ENCODE data around the gene CEACAM21.

CEACAM21 gene

DNA sequence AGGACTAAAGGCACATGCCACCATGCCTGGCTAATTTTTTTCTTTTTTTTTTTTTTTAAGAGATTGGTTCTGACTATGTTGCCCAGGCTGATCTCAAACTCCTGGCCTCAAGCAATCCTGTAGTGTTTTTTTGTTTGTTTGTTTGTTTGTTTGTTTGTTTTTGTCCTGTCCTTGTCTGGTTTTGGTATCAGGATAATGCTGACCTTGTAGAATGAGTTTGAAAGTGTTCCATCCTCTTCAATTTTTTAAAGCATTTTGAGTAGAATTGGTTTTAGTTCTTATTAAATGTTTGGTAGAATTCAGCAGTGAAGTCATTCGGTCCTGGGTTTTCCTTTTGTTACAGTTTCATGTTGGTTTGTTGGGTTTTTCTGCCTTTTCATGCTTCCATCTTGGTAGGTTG, 31.7 kb downstream of the CEACAM21 start:
- no peak for DNase-seq (ENCODE audit: low spot score)

DNA sequence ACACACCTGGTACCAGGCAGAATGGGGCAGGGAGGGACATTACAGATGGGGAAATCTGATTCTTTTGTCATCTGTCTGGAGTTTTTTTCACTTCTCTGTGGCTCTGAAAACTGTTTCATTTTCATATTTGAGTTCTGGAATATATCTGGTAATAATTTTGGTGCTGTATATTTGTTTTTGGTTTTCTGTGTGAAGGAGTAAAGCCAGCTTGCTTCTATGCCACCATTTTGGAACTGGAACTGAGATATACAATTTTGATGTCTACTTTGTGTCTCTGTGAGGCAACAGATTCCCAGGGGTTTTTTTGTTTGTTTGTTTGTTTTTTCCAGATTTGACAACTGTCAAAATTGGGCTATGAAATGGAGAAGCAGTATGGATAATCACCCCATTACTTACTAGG, 34.8 kb downstream of the CEACAM21 start:
- TF ChIP-seq, protein P1, sequence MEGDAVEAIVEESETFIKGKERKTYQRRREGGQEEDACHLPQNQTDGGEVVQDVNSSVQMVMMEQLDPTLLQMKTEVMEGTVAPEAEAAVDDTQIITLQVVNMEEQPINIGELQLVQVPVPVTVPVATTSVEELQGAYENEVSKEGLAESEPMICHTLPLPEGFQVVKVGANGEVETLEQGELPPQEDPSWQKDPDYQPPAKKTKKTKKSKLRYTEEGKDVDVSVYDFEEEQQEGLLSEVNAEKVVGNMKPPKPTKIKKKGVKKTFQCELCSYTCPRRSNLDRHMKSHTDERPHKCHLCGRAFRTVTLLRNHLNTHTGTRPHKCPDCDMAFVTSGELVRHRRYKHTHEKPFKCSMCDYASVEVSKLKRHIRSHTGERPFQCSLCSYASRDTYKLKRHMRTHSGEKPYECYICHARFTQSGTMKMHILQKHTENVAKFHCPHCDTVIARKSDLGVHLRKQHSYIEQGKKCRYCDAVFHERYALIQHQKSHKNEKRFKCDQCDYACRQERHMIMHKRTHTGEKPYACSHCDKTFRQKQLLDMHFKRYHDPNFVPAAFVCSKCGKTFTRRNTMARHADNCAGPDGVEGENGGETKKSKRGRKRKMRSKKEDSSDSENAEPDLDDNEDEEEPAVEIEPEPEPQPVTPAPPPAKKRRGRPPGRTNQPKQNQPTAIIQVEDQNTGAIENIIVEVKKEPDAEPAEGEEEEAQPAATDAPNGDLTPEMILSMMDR (IDR thresholded peaks at IDR 0.05; ENCODE audit: extremely low read depth, missing control alignments) = no peak
- no peak for DNase-seq (ENCODE audit: low spot score)

More for the DNA sequence above, 31.7 kb downstream of the CEACAM21 start:
- TF ChIP-seq, protein P1 (IDR thresholded peaks at IDR 0.05; ENCODE audit: extremely low read depth, missing control alignments) = no peak

DNA sequence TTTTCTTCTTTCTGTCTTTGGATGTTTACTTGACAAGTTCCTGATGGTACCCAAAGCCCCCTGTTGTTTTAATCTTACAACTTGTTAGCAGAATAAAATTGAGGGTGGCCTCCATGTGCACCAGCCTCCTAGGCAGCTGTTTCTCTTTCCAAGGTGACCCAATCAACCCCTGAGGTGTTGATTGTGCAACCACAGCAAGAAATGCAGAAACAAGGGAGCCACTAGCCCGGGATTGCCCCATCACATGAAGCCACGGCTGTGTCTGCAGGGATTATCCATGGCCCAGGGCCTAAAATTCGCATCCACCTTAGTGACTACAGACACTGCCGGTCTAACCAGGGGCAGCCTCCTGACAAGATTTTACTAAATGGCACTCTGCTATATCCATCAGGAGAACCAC, 36.5 kb downstream of the CEACAM21 start:
- DNase-seq (ENCODE audit: low spot score) = no peak
- TF ChIP-seq, protein P1 (IDR thresholded peaks at IDR 0.05; ENCODE audit: extremely low read depth, missing control alignments) = no peak

DNA sequence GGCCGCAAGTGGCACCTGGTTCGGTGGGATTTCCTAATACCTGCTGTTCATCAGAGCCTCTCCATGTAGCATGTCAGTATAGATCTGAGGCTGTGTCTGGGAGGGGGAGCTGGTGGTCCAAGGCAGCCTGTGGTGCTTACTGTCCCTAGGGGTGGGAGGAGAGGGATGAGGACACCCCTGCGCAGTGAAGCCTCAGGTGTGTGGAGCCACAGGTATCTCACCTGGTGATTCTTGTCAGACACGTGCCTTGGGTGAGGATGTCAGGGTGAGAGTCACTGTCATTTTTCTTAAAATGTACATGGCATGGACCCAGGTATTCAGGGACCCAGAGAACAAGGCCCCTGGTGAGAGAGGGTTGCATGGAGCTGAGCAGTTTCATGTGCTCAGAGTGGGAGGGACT, 39.2 kb downstream of the CEACAM21 start:
- no peak for DNase-seq (ENCODE audit: low spot score)
- TF ChIP-seq, protein P1 (IDR thresholded peaks at IDR 0.05; ENCODE audit: extremely low read depth, missing control alignments) = no peak

DNA sequence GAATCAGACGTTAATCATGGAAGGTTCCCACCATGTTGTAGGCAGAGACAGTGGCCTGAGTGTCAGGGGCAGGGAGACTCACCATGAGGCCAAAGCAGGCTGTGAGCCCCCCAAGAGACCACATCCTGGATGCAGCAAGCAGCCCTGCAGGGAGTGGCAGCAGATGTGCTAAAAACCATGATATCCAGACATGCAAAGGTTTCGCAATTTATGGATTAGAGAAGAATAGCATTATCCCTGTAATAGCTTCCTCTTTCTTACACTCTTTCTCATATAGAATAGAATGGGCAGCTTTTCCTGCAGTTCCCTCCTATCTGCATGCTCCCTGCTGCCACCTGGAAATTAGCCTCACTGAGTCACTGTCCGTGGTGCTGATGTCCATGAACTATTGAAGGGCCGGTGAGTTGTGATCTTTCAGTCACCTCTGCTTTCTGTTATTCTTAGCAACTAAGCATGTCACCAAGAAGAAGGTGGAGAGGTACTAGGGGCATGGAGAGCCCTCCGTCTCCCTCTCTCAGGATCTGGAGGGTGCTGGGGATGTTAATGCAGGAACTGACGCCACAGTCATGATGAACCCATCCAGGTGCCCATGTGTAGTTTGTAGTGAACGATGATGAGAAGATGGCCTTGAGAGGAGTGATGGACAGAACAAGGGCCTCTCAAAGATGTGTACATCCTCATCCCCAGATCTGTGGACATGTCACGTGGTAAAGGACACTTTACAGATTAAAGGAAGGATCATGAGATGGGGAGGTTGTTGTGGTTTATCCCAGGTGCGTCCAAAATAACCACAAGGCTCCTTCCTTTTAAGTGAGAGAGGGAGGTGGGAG, 41.0 kb downstream of the CEACAM21 start:
- TF ChIP-seq, protein P1 (IDR thresholded peaks at IDR 0.05; ENCODE audit: extremely low read depth, missing control alignments) = no peak
- no peak for DNase-seq (ENCODE audit: low spot score)

DNA sequence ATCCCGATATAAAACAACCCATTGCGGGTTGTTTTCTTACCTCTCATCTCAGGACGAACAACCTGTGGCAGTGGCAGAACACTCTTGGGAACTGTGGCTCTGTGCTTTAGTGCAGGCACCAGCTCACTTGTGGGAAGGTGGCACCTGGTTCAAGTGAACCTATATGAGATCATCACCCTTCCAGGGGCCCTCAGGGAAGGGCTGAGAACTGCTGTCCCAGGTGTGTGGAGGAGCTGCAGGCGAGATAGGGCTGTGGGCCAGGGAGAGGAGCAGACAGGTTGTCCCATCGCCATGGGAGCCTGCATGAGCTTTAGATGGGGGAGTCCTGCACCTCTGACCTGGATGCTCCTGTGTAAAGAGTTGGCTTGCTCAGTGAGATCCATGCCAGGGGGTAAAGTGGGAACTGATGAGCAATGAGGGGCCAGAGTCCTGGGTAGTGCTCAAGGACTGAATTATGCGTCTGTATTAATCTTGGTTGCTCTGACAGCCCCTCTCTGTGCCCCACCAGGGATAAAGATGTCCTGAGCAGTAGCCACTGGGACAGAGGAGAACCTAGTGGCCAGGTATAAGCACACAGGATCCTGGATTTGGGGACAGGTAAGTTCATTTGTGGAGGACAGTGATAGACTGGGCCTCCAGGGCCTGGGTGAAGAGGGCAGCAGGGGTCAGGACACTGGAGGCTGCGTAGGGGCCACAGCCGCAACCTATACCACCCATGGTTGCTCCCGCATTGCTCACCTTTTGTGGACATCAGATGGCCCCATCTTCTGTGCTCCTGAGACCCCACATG, 42.2 kb downstream of the CEACAM21 start:
- TF ChIP-seq, protein P1 (IDR thresholded peaks at IDR 0.05; ENCODE audit: extremely low read depth, missing control alignments) = no peak
- DNase-seq (ENCODE audit: low spot score) = no peak

DNA sequence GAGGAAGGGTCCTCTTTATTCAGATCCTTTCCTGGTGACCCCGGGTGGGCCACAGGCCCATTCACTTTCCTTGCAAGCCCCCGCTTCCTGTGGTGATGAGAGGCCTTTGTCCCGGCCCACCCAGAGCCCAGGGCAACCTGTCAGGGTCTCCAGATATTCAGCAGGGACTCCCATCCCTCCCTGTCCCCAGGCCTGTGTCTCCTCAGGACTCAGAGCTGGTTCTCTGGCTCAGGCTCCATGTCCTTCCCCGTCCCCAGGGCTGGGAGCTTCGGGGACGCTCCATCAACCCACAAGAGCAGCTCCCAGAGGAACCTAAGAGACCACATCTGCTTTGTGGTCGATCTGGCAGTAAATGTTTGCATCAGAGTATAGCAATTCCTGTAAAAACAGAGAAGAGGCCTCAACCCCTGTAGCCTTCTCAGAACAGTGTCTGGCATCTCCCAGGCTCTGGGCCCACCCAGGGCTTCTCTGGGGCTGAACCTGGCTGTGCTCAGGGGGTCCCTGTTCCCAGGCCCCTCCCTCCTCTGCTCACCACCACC, 43.1 kb downstream of the CEACAM21 start:
- DNase-seq (ENCODE audit: low spot score) = no peak
- TF ChIP-seq, protein P1 (IDR thresholded peaks at IDR 0.05; ENCODE audit: extremely low read depth, missing control alignments) = no peak

Measured in GM20000 (cell line).